K562 (cell line): ENCODE results near the gene CERS5. TPM values are rescaled to one million over a fixed set of nuclear protein-coding genes. Genes with fewer than 3 reads are reported as not detected.

Source experiments
- ETV1 ChIP-seq: fragments of 450-650 bp; conservative IDR thresholded peaks from 2 replicates; pipeline ENCODE4 v1.6.1; 2016; ENCODE audit warnings: missing genetic modification characterization, control low read depth, low read depth, missing compliant biosample characterization
- ILK ChIP-seq: fragments of 450-650 bp; IDR thresholded peaks from 2 replicates; pipeline ENCODE4 v1.6.1; 2016; ENCODE audit warnings: missing genetic modification characterization, low read depth, mild to moderate bottlenecking, missing compliant biosample characterization, moderate library complexity, borderline replicate concordance
- REST ChIP-seq, 2 experiments: fragments of 450-650 bp; formaldehyde crosslinking in 1 of 2; IDR thresholded peaks; 2 replicates each; pipeline versions ENCODE4 v1.4.0 to v1.6.1; 2014 to 2020; ENCODE audit warnings: mild to moderate bottlenecking in 2 of 2, borderline replicate concordance in 1 of 2, low read depth in 1 of 2
- polyA plus RNA-seq, 8 experiments: library from polyadenylated mRNA; depleted of rRNA in 4 of 8; stranded (reverse) in 5 of 8; unstranded in 3 of 8; fragments of >200 nt; fragmentation: Nextera tagmentation in 2 of 8; fragmentation: Illumina TruSeq in 1 of 8; extraction: Ambion mirVana in 2 of 8; extraction: Trizol in 1 of 8; gene quantifications; 2 replicates each; pipeline versions ENCODE4 v1.2.1 to v1.2.3, GENCODE V29; 2011 to 2014; ENCODE audit warnings: inconsistent platforms in 1 of 8, missing spikeins in 1 of 8
- total RNA-seq, 7 experiments: library from RNA; depleted of rRNA in 6 of 7; stranded (reverse); fragments of >200 nt in 6 of 7; fragmentation: Illumina TruSeq in 2 of 7; extraction: Trizol in 2 of 7; gene quantifications; 2 replicates each; pipeline versions ENCODE4 v1.2.1 to v1.2.3, GENCODE V29; 2011 to 2021; ENCODE audit warnings: low replicate concordance in 1 of 7

CERS5 gene
- total and polyA plus RNA-seq, 9 of the 15 experiments (the other 6 are each of a cell fraction or from before 2014, with no cell fraction given), result 6.1 to 47.5 (median 17.8) TPM

- peak; percentile 47; the same call in 1 of the 2 replicates for TF ChIP-seq REST (IDR thresholded peaks at IDR 0.05; ENCODE audit: borderline replicate concordance)
- no peak for TF ChIP-seq REST (CRISPR knock-in tag; IDR thresholded peaks at IDR 0.05; ENCODE audit: low read depth)
- TF ChIP-seq ILK (tag), result no peak
- peak; percentile 32; the same call in 1 of the 2 replicates for TF ChIP-seq ETV1 (tag)
Observed at GRCh38 chr12:50211392-50212070, 44.4 kb upstream of the CERS5 start (continued).
